SU-DHL-6 (cell line): ENCODE data around the gene MYPOP.

Experiments used
- H2AFZ ChIP-seq: fragments of 200-600 bp; sonication (generic); 2 replicates; pipeline ENCODE4 v1.6.1; 2014; ENCODE audit warnings: low read depth, mild to moderate bottlenecking, moderate library complexity, mixed read lengths, antibody characterized with exemption, low read length; ENCODE audit not compliant: severe bottlenecking
- H3F3A ChIP-seq: fragments of 200-600 bp; shearing (Covaris generic); 2 replicates; pipeline ENCODE4 v1.6.0; 2016; ENCODE audit warnings: antibody characterized with exemption, mild to moderate bottlenecking; ENCODE audit not compliant: insufficient read depth
- H3K27ac ChIP-seq: fragments of 200-600 bp; sonication (generic); 2 replicates; pipeline ENCODE4 v1.5.1; 2016; ENCODE audit warnings: low read depth, mild to moderate bottlenecking, low read length, moderate library complexity, mixed read lengths
- H3K27me3 ChIP-seq: fragments of 200-600 bp; sonication (generic), shearing (Covaris generic); 2 replicates; pipeline ENCODE4 v1.6.0; 2014; ENCODE audit warnings: mild to moderate bottlenecking, low read length
- H3K36me3 ChIP-seq: fragments of 200-600 bp; sonication (generic); 2 replicates; pipeline ENCODE4 v1.6.1; 2014; ENCODE audit warnings: mild to moderate bottlenecking, low read length, mixed read lengths
- H3K4me2 ChIP-seq: fragments of 300-600, 200-600 bp; shearing (Covaris generic), sonication (generic); 2 replicates; pipeline ENCODE4 v1.6.0; 2014; ENCODE audit warnings: low read length, low read depth, mild to moderate bottlenecking; ENCODE audit not compliant: poor library complexity, severe bottlenecking
- H3K4me3 ChIP-seq: fragments of 200-600 bp; sonication (generic); 2 replicates; pipeline ENCODE4 v1.5.1; 2014; ENCODE audit warnings: antibody characterized with exemption, low read length, mild to moderate bottlenecking, mixed read lengths; ENCODE audit not compliant: insufficient read depth, poor library complexity, severe bottlenecking
- H3K79me2 ChIP-seq: fragments of 200-600 bp; sonication (generic); 2 replicates; pipeline ENCODE4 v1.6.1; 2014; ENCODE audit warnings: mild to moderate bottlenecking, low read length, moderate library complexity; ENCODE audit not compliant: insufficient read depth
- H3K9ac ChIP-seq: fragments of 200-600 bp; sonication (generic); 2 replicates; pipeline ENCODE4 v1.7.0; 2014; ENCODE audit warnings: mild to moderate bottlenecking, low read length
- H3K9me2 ChIP-seq: fragments of 200-600 bp; sonication (generic); replicated peaks from 2 replicates; pipeline ENCODE4 v1.6.1; 2014; ENCODE audit warnings: low read length; ENCODE audit not compliant: insufficient read depth
- H3K9me3 ChIP-seq: fragments of 200-600 bp; sonication (generic); 2 replicates; pipeline ENCODE4 v1.6.1; 2014; ENCODE audit warnings: low read length, mixed read lengths; ENCODE audit not compliant: insufficient read depth
- H4K20me1 ChIP-seq: fragments of 200-600 bp; sonication (generic); 2 replicates; pipeline ENCODE4 v1.6.1; 2014; ENCODE audit warnings: low read depth, mild to moderate bottlenecking, antibody characterized with exemption, low read length, moderate library complexity, mixed read lengths
- CTCF ChIP-seq: fragments of 200-600 bp; sonication (generic); IDR thresholded peaks from one replicate; pipeline ENCODE4 v1.5.1; 2017; ENCODE audit warnings: antibody characterized with exemption, mild to moderate bottlenecking, low read length, moderate library complexity; ENCODE audit not compliant: insufficient read depth, poor library complexity, severe bottlenecking
- EZH2phosphoT487 ChIP-seq: fragments of 200-600 bp; sonication (generic), shearing (Covaris generic); conservative IDR thresholded peaks from 2 replicates; pipeline ENCODE4 v1.6.1; 2018; ENCODE audit warnings: mild to moderate bottlenecking, antibody characterized with exemption, low read length, moderate library complexity, mixed read lengths

The MYPOP gene

GRCh38 chr19:45852983-45853382, 49.4 kb downstream of the MYPOP start:
- Histone ChIP-seq H3K4me2 (no peak overlapping the region), H3K27ac (no peak overlapping the region), H3K27me3 (no peaks in the 10 kb centered on the region), H3K79me2 (peaks cover 22% of the 10 kb centered on the region), H3K9me3 (no peaks in the 10 kb centered on the region), H3K9ac (no peak overlapping the region), H3F3A (0 out of 2 replicates have a peak, but pooled peaks cover 3% of the 10 kb centered on the region), H3K9me2 (no peaks in the 10 kb centered on the region), H3K4me3 (no peak overlapping the region), H3K36me3 (peaks cover 5% of the 10 kb centered on the region; the same call in 1 of the 2 replicates), H2AFZ (no peak overlapping the region), H4K20me1 (no peaks in the 10 kb centered on the region)
- TF ChIP-seq CTCF = no peak
- no peak for TF ChIP-seq EZH2phosphoT487

GRCh38 chr19:45852145-45852750, 50.2 kb downstream of the MYPOP start:
- H3K27ac ChIP-seq = no peak overlapping the region
- peaks cover 10% of the 10 kb centered on the region; the same call in 1 of the 2 replicates for H3K36me3 ChIP-seq
- H3K4me2 ChIP-seq = no peak overlapping the region
- 0 out of 2 replicates have a peak, but pooled peaks cover 3% of the 10 kb centered on the region for H3F3A ChIP-seq
- no peaks in the 10 kb centered on the region for H4K20me1 ChIP-seq
- H2AFZ ChIP-seq = no peak overlapping the region
- TF ChIP-seq EZH2phosphoT487 (no peak), CTCF (no peak)
- no peaks in the 10 kb centered on the region for H3K9me3 ChIP-seq
- peaks cover 19% of the 10 kb centered on the region for H3K79me2 ChIP-seq
- no peaks in the 10 kb centered on the region for H3K9me2 ChIP-seq
- no peaks in the 10 kb centered on the region for H3K27me3 ChIP-seq
- H3K9ac ChIP-seq = no peak overlapping the region
- no peak overlapping the region for H3K4me3 ChIP-seq

GRCh38 chr19:45848922-45849321, 53.5 kb downstream of the MYPOP start:
- H3K27ac ChIP-seq = no peak overlapping the region
- H3K4me3 ChIP-seq = no peak overlapping the region
- H3K9me3 ChIP-seq = no peaks in the 10 kb centered on the region
- no peak overlapping the region for H2AFZ ChIP-seq
- H3K4me2 ChIP-seq = no peak overlapping the region
- H3K79me2 ChIP-seq = no peaks in the 10 kb centered on the region
- no peaks in the 10 kb centered on the region for H3F3A ChIP-seq
- no peaks in the 10 kb centered on the region for H3K27me3 ChIP-seq
- no peaks in the 10 kb centered on the region for H4K20me1 ChIP-seq
- H3K9me2 ChIP-seq = no peaks in the 10 kb centered on the region
- H3K36me3 ChIP-seq = peaks cover 25% of the 10 kb centered on the region
- no peak overlapping the region for H3K9ac ChIP-seq
- TF ChIP-seq CTCF (no peak), EZH2phosphoT487 (no peak)
